K562 treated with DMSO at 1 percent for 12 hours (cell line): Measurements from ENCODE around the gene USP35. TPM values are rescaled to one million over a fixed set of nuclear protein-coding genes. Genes with fewer than 3 reads are reported as not detected.

Source experiments
- total RNA-seq: library from RNA; unstranded; fragments of 300-600 nt; gene quantifications from 2 replicates; pipeline ENCODE4 v1.2.3, GENCODE V29; 2022; ENCODE audit not compliant: insufficient read depth

The USP35 gene
- total RNA-seq = 5.1 and 8.5 TPM in 2 replicates

GRCh38 chr11:78188286-78189173 is at the start of gene USP35, which contains the start of gene KCTD21:
Gene USP35, plus strand, starts transcription at chr11:78188919. Its CDS starts 7,327 bp downstream, at chr11:78196246.
Gene KCTD21, minus strand, starts transcription at chr11:78188626. Its CDS starts 14,072 bp downstream, at chr11:78174554.

GRCh38 chr11:78139422-78140391 is 49.0 kb upstream of the USP35 start, which contains the start of gene ALG8:
Gene ALG8, minus strand, starts transcription at chr11:78139626. Its CDS starts 38 bp downstream, at chr11:78139588.

Other genes starting within 250 kb of the USP35 start
- gene INTS4, start 194.3 kb upstream of the USP35 start, total RNA-seq = 22.2 and 46.1 TPM in 2 replicates
- gene KCTD14, start 165.6 kb upstream of the USP35 start, total RNA-seq = not detected in 2 replicates
- 1.7 and 1.8 TPM in 2 replicates for gene THRSP, start 125.1 kb upstream of the USP35 start, total RNA-seq
- gene NDUFC2, start 109.1 kb upstream of the USP35 start, total RNA-seq = 515 and 694 TPM in 2 replicates
- 17.6 and 37.0 TPM in 2 replicates for gene ALG8, start 49.3 kb upstream of the USP35 start, total RNA-seq
- gene KCTD21, start 293 bp upstream of the USP35 start, total RNA-seq = 3.7 and 7.4 TPM in 2 replicates
- gene GAB2, start 228.9 kb downstream of the USP35 start, total RNA-seq = 9.8 and 37.1 TPM in 2 replicates